Measurements from ENCODE around the gene BICRA.
"Not testable (repeated sequence)": the region's sequence is repeated elsewhere in the genome, so short reads cannot be mapped to it uniquely, and the experiment has no call there.

The BICRA gene

DNA sequence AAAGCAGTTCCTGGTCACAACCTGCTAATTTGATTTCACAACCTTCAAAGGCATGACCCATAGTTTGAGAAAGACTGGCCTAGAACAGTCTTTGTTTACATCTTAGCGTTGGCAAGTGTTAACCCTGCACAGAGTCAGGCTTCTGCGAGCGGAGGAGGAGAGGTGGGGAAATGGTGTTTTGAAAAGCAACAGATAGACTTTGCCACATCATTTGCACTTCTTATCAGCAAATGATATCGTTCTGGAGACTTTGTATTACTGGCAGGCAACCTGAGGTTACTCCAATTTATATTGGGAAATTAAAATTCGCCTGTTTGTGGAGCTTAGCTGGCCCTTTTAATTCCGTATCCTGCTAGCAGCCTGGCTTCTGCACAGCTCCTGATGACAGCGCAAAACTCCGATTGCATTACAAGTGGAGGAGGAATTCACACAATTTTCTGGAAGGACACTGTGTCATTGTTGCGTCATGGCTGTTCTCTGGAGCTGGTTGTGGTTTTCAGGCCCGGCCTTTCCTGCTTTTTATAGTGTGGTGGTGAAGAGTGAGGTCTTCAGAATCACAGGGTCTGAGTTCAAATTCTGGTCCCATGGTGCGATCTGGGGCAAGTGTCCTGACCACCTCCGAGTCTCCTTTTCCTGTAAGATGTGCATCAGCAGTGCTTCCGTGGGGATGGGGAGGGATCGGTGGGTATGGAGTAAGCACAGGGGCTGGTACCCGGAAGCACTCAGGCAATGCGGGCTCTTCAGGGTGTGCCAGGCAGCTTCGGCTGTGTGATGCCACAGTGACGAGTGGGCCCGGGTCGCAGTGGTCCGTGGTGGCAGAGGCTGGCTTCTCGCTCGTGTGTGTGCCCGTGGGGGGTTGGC is 55.2 kb downstream of the BICRA start:
- DNase-seq (ENCODE audit: low spot score), result no peak

DNA sequence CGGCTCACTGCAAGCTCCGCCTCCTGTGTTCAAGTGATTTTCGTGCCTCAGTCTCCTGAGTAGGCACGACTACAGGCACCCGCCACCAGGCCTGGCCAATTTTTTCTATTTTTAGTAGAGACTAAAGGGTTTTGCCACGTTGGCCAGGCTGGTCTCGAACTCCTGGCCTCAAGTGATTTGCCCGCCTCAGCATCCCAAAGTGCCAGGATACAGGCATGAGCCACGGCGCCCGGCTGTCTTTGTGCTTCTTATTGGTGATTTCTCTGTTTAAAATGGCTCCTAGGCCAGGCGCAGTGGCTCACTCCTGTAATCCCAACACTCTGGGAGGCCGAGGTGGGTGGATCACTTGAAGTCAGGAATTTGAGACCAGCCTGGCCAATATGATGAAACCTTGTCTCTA is 59.6 kb downstream of the BICRA start:
- DNase-seq (ENCODE audit: low spot score), result not testable (repeated sequence)

DNA sequence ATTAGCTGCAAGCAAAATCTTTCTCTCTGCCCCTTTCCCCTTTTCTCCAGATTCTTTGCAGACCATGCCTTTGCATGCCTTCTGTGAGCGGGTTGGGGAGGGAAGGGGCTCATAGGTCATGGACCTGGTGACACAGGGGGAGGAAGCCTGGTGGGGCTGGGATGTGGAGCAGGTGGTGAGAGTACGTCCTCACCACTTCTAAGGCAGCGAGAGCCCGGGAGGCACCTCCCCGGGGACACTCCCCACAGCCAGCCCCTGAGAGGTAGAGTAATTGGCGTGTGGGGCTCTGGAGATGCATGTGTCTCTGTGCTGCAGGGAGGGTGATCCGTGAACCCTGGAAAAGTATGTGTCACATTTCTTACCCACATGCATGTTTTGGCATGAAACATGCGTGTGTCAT is 61.8 kb downstream of the BICRA start:
- DNase-seq (ENCODE audit: low spot score), result no peak

DNA sequence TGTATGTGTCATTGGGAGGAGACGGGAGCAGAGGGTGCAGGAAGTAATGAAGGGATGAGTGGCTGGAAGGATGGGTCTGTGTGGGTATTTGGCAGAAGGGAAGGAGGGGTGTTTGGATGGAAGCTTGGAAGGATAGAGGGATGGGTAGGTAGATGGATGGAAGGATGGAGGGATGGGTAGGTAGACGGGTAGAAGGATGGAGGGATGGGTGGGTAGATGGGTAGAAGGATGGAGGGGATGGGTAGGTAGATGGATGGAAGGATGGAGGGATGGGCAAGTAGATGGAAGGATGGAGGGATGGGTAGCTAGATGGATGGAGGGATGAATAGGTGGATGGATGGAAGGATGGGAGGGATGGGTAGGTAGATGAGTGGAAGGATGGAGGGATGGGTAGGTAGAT is 62.6 kb downstream of the BICRA start:
- no peak for DNase-seq (ENCODE audit: low spot score)

DNA sequence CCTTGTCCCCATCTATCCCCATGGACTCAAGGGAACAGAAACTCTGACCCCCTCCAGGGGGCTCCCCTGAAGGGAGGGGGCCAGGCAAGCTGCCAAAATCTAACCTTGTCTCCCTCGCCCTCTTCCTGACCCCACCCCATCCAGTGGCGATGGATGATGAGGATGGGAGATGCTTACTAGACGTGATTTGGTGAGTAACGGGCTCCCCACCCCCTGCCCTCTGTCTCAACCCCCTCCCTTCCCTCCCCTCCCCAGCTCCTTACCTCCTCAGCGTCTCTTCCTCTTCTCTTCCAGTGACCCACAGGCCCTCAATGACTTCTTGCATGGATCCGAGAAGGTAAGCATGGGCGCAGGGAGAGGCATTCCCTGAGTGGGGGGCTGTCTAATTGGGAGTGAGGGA is 64.5 kb downstream of the BICRA start:
- no peak for DNase-seq (ENCODE audit: low spot score)

DNA sequence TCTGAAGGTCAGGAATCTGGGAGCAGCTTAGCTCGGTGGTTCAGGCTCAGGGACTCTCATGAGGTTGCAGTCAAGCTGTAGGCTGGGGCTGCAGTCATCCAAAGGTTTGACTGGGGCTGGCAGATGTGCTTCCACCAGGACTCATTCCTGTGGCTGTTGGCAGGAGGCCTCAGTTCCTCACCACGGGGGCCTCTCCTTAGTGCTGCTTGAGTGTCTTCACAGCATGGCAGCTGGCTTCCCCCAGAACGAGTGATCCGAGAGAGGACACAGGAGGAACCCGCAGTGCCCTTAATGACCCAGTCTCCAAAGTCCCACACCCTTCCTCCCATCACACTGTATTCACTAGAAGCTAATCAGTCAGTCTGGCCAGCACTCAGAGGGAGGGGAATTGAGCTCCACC is 65.6 kb downstream of the BICRA start:
- no peak for DNase-seq (ENCODE audit: low spot score)

DNA sequence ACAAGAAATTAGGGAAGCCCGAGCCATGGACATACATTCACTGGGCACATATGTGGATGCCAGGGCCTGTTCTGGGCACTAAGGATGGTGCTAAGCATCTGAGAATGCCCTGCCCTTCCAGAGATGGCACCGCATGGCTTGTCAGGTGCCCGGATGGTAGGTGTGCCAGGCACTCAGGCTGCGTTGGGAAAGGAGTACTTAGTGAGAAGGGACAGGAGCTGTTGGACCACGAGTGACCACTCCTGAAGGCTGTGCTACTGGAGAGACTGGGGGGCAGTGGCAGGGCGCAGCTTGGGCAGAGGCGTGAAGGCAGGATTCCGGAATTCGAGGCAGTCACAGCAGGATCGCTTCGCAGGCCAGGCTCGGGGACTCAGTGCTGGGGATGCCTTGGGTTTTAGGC is 66.3 kb downstream of the BICRA start:
- DNase-seq (ENCODE audit: low spot score), result no peak

DNA sequence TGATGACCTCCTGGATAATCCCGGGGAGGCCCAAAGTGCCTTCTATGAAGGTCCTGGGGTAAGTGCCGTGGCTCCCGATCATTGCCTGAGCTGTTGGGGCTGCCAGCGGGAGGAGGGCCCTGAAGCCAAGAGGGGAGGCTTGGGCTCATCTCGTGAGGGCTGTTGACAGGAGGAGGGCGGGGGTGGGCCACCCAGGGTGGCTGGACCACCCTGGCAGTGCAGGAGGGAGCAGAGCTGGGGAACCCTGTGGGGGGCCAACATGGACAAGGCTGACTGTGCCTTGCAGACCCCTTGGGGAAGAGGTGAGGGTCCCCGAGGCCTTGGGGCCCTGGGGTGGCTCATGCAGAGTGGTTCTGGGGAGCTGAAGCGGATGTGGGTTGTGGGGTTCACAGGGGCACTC is 66.9 kb downstream of the BICRA start:
- no peak for DNase-seq (ENCODE audit: low spot score)

DNA sequence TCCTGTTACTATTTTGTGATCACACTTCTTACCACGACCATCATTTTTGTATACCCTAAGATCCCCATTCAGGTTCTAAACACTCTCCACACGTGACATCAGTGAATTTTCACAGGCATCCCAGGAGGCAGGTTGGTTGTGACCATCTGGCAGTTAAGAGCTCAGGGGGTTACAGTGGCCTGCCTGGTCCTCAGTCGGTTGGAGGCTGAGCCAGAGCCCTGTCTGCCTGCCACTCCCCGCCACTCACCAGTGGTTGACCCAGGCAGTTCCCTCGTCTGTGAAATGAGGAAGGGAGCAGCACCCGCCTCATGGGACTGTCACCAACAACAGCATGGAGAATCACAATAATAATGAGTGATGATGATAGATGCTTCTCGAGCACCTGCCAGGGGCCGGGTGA is 67.9 kb downstream of the BICRA start:
- DNase-seq (ENCODE audit: low spot score), result no peak

DNA sequence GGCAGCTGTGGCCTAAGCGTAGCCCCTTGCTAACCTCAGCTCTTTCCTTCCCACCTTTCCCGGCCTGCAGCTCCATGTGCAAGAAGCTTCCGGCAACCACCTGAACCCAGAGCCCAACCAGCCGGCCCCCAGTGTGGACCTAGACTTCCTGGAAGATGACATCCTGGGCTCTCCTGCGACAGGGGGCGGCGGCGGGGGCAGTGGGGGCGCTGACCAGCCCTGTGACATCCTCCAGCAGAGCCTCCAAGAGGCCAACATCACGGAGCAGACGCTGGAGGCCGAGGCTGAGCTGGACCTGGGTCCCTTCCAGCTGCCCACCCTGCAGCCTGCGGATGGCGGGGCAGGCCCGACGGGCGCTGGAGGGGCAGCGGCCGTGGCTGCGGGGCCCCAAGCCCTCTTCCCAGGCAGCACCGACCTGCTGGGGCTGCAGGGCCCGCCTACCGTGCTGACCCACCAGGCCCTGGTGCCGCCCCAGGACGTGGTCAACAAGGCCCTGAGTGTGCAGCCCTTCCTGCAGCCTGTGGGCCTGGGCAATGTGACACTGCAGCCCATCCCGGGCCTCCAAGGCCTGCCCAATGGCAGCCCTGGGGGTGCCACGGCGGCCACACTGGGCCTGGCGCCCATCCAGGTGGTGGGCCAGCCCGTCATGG is 70.4 kb downstream of the BICRA start:
- no peak for DNase-seq (ENCODE audit: low spot score)

DNA sequence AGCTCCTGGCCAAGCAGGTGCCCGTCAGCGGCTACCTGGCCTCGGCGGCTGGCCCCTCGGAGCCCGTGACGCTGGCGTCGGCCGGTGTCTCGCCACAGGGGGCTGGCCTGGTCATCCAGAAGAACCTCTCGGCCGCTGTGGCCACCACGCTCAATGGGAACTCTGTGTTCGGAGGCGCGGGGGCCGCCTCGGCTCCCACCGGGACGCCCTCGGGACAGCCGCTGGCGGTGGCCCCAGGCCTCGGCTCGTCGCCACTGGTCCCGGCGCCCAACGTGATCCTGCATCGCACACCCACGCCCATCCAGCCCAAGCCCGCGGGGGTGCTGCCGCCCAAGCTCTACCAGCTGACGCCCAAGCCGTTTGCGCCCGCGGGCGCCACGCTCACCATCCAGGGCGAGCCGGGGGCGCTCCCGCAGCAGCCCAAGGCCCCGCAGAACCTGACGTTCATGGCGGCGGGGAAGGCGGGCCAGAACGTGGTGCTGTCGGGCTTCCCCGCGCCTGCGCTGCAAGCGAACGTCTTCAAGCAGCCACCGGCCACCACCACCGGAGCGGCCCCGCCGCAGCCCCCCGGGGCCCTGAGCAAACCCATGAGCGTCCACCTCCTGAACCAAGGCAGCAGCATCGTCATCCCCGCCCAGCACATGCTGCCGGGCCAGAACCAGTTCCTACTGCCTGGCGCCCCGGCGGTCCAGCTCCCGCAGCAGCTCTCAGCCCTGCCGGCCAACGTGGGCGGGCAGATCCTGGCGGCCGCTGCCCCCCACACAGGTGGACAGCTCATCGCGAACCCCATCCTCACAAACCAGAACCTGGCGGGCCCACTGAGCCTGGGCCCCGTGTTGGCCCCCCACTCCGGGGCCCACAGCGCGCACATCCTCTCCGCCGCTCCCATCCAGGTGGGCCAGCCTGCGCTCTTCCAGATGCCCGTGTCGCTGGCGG is 71.3 kb downstream of the BICRA start:
- no peak for DNase-seq (ENCODE audit: low spot score)

DNA sequence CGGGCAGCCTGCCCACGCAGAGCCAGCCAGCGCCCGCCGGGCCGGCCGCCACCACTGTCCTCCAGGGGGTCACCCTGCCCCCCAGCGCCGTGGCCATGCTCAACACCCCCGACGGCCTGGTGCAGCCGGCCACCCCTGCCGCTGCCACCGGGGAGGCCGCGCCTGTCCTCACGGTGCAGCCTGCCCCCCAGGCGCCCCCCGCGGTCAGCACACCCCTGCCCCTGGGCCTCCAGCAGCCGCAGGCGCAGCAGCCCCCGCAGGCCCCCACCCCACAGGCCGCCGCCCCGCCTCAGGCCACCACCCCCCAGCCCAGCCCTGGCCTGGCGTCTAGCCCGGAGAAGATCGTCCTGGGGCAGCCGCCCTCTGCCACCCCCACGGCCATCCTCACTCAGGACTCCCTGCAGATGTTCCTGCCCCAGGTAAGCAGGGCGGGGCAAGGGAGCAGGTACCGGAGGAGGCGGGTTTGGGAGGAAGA is 72.0 kb downstream of the BICRA start:
- DNase-seq (ENCODE audit: low spot score), result no peak

DNA sequence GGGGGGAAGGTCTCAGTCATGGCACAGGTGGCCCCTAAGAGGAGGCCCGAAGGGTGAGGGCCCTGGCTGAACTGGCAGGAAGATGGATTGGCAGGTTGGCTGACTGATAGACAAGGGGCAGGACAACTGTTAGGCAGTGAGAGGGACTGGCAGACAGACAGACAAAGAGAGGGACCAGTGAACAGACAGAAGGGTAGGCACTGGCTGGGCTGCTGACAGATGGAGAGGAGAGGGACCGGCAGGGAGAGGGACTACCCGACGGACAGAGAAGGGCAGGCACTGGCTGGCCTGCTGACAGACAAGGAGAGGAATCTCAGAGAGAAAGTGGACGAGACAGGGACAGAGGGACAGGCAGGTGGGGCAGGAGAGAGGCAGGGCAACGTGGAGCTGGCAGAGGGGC is 72.5 kb downstream of the BICRA start:
- no peak for DNase-seq (ENCODE audit: low spot score)

DNA sequence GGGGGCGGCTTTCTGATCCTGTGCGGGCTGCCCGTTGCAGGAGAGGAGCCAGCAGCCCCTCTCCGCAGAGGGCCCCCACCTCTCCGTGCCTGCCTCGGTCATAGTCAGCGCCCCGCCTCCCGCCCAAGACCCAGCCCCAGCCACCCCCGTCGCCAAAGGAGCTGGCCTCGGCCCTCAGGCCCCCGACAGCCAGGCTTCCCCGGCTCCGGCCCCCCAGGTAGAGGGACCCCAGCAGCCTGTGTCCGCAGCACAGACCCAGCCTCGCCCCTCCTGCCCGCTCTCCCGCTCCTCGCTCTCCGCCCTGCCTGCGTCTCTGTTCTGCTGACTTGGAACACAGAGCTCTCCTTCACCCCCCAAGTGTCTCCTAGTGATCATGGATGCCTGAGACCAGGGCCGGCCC is 73.0 kb downstream of the BICRA start:
- DNase-seq (ENCODE audit: low spot score), result no peak

DNA sequence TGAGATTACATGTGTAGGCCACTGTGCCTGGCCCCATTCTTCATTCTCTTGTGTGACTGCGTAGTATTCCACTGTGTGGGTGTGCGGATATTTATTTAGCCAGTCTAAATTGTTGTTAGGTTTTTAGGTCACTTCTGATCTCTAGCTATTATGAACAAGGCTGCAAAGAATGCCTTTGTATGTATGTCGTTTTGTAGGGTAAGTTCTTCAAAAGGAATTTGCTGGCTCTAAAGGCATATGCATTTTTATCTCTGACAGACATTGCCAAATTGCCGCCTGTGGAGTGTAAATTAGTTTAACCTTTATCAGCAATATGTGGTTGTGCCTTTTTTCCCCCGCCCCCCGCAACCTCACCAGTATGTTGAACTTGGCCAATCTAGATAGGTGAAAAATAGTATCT is 74.0 kb downstream of the BICRA start:
- DNase-seq (ENCODE audit: low spot score), result no peak

DNA sequence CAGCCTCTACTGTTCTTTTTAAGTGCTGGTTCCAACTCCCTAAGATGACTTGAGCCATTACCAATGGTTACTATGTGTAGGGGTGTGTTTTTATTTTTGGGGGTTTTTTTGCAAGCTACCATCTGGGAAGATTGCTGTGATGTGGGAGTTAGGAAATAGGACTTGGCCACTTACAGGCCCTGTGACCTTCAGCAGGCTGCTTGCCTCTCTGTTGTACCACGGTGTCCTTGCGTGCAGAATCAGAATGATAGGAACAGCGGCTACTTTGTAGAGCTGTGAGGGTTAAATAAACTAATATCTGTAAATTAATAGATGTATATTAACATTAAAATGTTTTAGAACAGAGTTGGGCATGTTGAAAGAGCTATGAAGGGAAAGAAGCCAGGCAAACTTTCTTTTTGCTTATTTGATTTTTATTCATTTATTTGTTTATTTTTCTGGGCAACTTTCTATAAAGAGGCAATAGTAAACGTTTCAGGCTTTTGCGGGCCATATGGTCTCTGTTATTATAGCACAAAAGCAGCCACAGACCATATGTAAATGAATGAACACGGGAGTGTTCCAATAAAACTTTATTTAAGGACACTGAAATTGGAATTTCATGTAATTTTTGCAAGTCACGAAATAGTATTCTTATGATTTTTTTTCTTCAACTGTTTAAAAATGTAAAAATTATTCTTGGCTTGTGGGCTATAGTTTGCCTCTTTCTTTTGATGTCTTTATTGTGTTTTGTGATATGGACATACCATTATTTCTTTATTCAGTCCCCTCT is 77.9 kb downstream of the BICRA start:
- no peak for DNase-seq (ENCODE audit: low spot score)

DNA sequence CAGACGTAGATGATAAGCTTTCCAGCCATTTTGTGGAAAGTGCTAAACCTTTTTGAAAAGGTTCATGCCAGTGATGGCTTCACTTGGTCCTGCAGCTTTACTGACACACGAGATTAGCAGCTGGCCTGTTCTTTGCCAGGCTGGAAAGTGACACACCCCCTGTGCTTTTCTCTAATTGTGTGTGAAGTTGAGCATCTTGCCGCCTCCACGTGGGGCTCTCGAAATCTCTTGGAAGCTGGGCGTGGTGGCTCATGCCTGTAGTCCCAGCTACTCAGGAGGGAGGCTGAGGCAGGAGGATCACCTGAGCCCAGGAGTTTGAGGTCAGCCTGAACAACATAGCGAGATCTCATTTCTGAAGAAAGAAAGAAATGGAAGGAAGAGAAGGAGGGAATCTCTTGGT is 79.0 kb downstream of the BICRA start:
- no peak for DNase-seq (ENCODE audit: low spot score)

DNA sequence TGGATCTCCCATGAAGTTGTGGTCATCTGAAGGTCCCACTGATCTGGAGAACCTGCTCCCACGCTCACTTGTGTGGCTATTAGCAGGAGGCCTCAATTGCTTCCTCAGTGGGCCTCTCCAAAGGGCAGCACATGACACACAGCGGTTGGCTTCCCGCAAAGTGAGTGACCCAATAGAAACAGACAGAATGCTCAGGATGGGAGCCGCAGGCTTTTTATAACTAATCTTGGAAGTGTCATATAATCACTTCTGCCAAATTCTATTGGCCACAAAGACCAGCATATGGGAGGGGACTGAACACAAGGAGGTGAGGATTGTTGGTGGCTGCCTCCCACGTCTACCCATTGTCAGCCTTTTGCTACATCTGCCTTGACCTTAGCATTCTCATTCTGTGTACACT is 82.2 kb downstream of the BICRA start:
- DNase-seq (ENCODE audit: low spot score), result no peak

DNA sequence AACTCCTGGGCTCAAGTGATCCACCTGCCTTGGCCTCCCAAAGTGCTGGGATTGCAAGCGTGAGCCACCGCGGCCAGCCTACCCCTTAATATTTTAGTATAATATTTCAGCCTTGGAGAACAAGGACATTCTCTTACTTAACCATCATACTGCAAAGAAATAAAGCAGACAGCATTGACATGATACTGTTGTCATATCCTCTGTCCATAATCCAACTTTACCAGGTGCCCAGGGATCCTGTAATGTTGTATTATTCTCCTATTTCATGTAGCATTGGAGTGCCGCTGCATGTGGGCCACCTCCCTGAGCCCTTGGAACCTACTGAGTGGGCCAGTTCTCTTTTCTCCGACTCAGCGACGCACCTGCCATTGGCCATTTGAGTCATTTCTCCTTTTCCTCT is 82.8 kb downstream of the BICRA start:
- DNase-seq (ENCODE audit: low spot score), result no peak

DNA sequence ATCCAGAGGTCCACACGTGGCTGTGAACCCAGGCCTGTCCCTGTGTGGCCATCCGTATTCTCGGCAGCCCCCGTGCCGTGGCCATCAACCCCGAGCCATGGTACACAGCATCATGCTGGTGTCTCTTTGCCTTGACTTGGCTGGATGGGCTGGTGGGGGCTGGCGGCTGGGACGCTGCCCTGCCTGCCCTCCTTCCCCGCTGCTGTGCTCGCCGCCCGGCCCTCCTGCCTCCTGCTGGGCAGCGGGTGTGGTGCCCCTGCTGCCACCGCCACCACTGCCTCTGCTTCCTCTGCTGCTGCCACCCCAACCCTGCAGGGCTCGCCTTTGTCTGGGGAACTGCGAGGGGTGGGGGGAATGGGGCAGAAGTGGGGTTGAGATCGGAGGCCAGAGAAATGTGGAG is 84.6 kb downstream of the BICRA start:
- no peak for DNase-seq (ENCODE audit: low spot score)

DNA sequence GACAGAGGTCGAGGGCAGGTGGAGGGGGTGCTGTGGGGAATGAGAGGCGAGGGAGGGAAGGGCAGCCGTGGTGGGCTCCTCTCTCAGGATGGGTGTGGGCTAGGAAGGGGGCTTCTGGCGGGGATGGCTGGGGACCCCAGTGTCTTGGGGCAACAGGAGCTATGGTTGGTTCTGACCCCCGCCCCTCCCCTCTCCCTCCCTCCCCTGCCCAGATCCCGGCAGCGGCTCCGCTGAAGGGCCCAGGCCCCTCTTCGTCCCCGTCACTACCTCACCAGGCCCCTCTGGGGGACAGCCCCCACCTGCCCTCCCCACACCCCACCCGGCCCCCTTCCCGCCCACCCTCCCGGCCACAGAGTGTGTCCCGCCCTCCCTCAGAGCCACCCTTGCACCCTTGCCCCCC is 85.0 kb downstream of the BICRA start:
- no peak for DNase-seq (ENCODE audit: low spot score)

Measured in CD4-positive, alpha-beta T cell treated with Interleukin-15 for 4 hours (primary cell).